K562 (cell line): ENCODE data around the gene UROS. TPM values are rescaled to one million over a fixed set of nuclear protein-coding genes. Genes with fewer than 3 reads are reported as not detected.

Experiments used
- ATAC-seq: fragments of 200-7000 bp; cut with Tn5 transposase; 3 replicates; pipeline ENCODE4 v1.9.1; 2020; ENCODE audit warnings: moderate library complexity
- BruUV-seq: library from RNA; stranded (reverse); fragments of 400-500 nt; replicated peaks from 2 replicates; lab custom pipeline; 2021; lab: Mats Ljungman, UMichigan
- CTCF ChIA-PET: fragments of 300-600 bp; formaldehyde crosslinking; extraction: SDS; loops from one replicate; lab custom pipeline; 2021; ENCODE audit warnings: low intra/inter-chr PET ratio; lab: Yijun Ruan, JAX
- POLR2A ChIA-PET: fragments of 300-600, 350-650 bp; sonication (Branson Sonifier 250); formaldehyde crosslinking; extraction: SDS; loops from one replicate; lab custom pipeline; 2021; ENCODE audit warnings: antibody characterized with exemption, inconsistent platforms; lab: Yijun Ruan, JAX
- DNase-seq, 4 experiments: peaks; one replicate each; pipeline versions ENCODE4 v3.0.0 to v3.0.0-alpha.2; 2011 to 2018; ENCODE audit warnings: low spot score in 3 of 4, mixed read lengths in 3 of 4; ENCODE audit errors: extremely low read depth in 1 of 4
- FAIRE-seq: peaks from 2 replicates; lab custom pipeline; 2011; peaks lifted over from hg19 to GRCh38; lab: Jason Lieb, UNC
- H2AFZ ChIP-seq: 2 replicates; pipeline ENCODE4 v1.6.0; 2011; ENCODE audit warnings: low read depth, low read length, control low read depth, inconsistent platforms
- H3K27ac ChIP-seq: fragments of 200-600 bp; 3 replicates; pipeline ENCODE4 v1.8.0; 2011; ENCODE audit warnings: low read depth, mild to moderate bottlenecking, control low read depth, inconsistent platforms, low read length, moderate library complexity, mixed read lengths; ENCODE audit errors: extremely low read depth
- H3K27me3 ChIP-seq, 2 experiments: fragments of 300-600 bp in 1 of 2; 2 replicates in 1 of 2; 3 replicates in 1 of 2; pipeline versions ENCODE4 v1.6.0 to v1.8.0; 2011; ENCODE audit warnings: inconsistent platforms in 2 of 2, low read length in 2 of 2, mild to moderate bottlenecking in 1 of 2, mixed read lengths in 1 of 2, moderate library complexity in 1 of 2; ENCODE audit not compliant: control insufficient read depth in 2 of 2, insufficient read depth in 2 of 2
- H3K36me3 ChIP-seq: fragments of 300-600 bp; 3 replicates; pipeline ENCODE4 v1.8.0; 2011; ENCODE audit warnings: mild to moderate bottlenecking, low read length, inconsistent platforms; ENCODE audit not compliant: control insufficient read depth, insufficient read depth
- H3K4me1 ChIP-seq, 2 experiments: fragments of 200-600 bp in 1 of 2; replicated peaks in 1 of 2; 2 replicates in 1 of 2; 3 replicates in 1 of 2; pipeline versions ENCODE4 v1.5.1 to v1.8.0; 2011; ENCODE audit warnings: inconsistent platforms in 2 of 2, low read length in 2 of 2, mild to moderate bottlenecking in 1 of 2, mixed read lengths in 1 of 2, moderate library complexity in 1 of 2; ENCODE audit not compliant: control insufficient read depth in 2 of 2, insufficient read depth in 2 of 2
- H3K4me2 ChIP-seq: 2 replicates; pipeline ENCODE4 v1.6.1; 2011; ENCODE audit warnings: low read length, control low read depth, inconsistent platforms, mixed read lengths; ENCODE audit not compliant: insufficient read depth
- H3K4me3 ChIP-seq: fragments of 200-600 bp; sonication (generic), shearing (Covaris generic); 2 replicates; pipeline ENCODE4 v1.5.1; 2016; ENCODE audit warnings: control low read depth, inconsistent platforms
- H3K79me2 ChIP-seq: fragments of 200-600 bp; 3 replicates; pipeline ENCODE4 v1.8.0; 2011; ENCODE audit warnings: low read length, inconsistent platforms; ENCODE audit not compliant: control insufficient read depth, insufficient read depth
- H3K9ac ChIP-seq, 2 experiments: 2 replicates each; pipeline versions ENCODE4 v1.6.0 to v1.6.1; 2011; ENCODE audit warnings: low read depth in 2 of 2, low read length in 2 of 2, control low read depth in 1 of 2, inconsistent platforms in 1 of 2, mild to moderate bottlenecking in 1 of 2, mixed read lengths in 1 of 2; ENCODE audit not compliant: insufficient read depth in 1 of 2
- H3K9me1 ChIP-seq: one replicate; pipeline ENCODE4 v1.6.0; 2011; ENCODE audit warnings: inconsistent platforms, mild to moderate bottlenecking, low read length, moderate library complexity; ENCODE audit not compliant: control insufficient read depth, insufficient read depth
- H3K9me3 ChIP-seq: replicated peaks from 2 replicates; pipeline ENCODE4 v1.5.1; 2011; ENCODE audit warnings: low read depth, low read length, inconsistent platforms; ENCODE audit not compliant: control insufficient read depth, insufficient read depth
- H4K20me1 ChIP-seq: replicated peaks from 2 replicates; pipeline ENCODE4 v1.6.1; 2011; ENCODE audit warnings: low read length, inconsistent platforms, mixed read lengths; ENCODE audit not compliant: control insufficient read depth, insufficient read depth
- HSF4 ChIP-seq: fragments of 250-450 bp; sonication (Bioruptor Pico); IDR thresholded peaks from 2 replicates; pipeline ENCODE4 v2.1.2; 2022; ENCODE audit warnings: mild to moderate bottlenecking, moderate library complexity, borderline replicate concordance
- NFIC ChIP-seq: fragments of 450-650 bp; IDR thresholded peaks from 2 replicates; pipeline ENCODE4 v1.6.1; 2017; ENCODE audit warnings: mild to moderate bottlenecking, inconsistent platforms
- YY1 ChIP-seq, 3 experiments: IDR thresholded peaks; 2 replicates each; pipeline ENCODE4 v1.6.1; 2011; ENCODE audit warnings: low read length in 2 of 3, mild to moderate bottlenecking in 2 of 3, moderate library complexity in 2 of 3, borderline replicate concordance in 1 of 3, control low read depth in 1 of 3, low read depth in 1 of 3; ENCODE audit not compliant: insufficient read depth in 3 of 3, insufficient replicate concordance in 2 of 3, control insufficient read depth in 1 of 3, insufficient read length in 1 of 3; ENCODE audit errors: extremely low read depth in 1 of 3
- ZNF354B ChIP-seq: fragments of 250-450 bp; sonication (Bioruptor Pico); IDR thresholded peaks from 2 replicates; pipeline ENCODE4 v1.4.0; 2020
- WGBS: fragments of 100-300 bp; shearing (Covaris generic); methylation state at CpG from one replicate; pipeline ENCODE4 v1.1.6; 2016; ENCODE audit warnings: low coverage, mixed read lengths; ENCODE audit not compliant: insufficient coverage; ENCODE audit errors: missing lambda C conversion rate; 5-methylcytosine and 5-hydroxymethylcytosine counted together
- in situ Hi-C: fragments of 300-500 bp; cut with MboI; formaldehyde crosslinking; loops from 4 replicates; pipeline ENCODE4 v1.15.0; 2018; ENCODE audit warnings: inconsistent platforms, mixed read lengths
- intact Hi-C: fragments of 100-400 bp; cut with micrococcal nuclease; formaldehyde crosslinking; loops from 2 replicates; pipeline ENCODE4 v1.14.2; 2022
- polyA plus RNA-seq, 8 experiments: library from polyadenylated mRNA; depleted of rRNA in 4 of 8; stranded (reverse) in 5 of 8; unstranded in 3 of 8; fragments of >200 nt; fragmentation: Nextera tagmentation in 2 of 8; fragmentation: Illumina TruSeq in 1 of 8; extraction: Ambion mirVana in 2 of 8; extraction: Trizol in 1 of 8; gene quantifications; 2 replicates each; pipeline versions ENCODE4 v1.2.1 to v1.2.3, GENCODE V29; 2011 to 2014; ENCODE audit warnings: inconsistent platforms in 1 of 8, missing spikeins in 1 of 8
- total RNA-seq, 7 experiments: library from RNA; depleted of rRNA in 6 of 7; stranded (reverse); fragments of >200 nt in 6 of 7; fragmentation: Illumina TruSeq in 2 of 7; extraction: Trizol in 2 of 7; gene quantifications; 2 replicates each; pipeline versions ENCODE4 v1.2.1 to v1.2.3, GENCODE V29; 2011 to 2021; ENCODE audit warnings: low replicate concordance in 1 of 7

Gene UROS
- total and polyA plus RNA-seq, 9 of the 15 experiments (the other 6 are each of a cell fraction or from before 2014, with no cell fraction given), result 6.4 to 39.1 (median 32.3) TPM

DNA sequence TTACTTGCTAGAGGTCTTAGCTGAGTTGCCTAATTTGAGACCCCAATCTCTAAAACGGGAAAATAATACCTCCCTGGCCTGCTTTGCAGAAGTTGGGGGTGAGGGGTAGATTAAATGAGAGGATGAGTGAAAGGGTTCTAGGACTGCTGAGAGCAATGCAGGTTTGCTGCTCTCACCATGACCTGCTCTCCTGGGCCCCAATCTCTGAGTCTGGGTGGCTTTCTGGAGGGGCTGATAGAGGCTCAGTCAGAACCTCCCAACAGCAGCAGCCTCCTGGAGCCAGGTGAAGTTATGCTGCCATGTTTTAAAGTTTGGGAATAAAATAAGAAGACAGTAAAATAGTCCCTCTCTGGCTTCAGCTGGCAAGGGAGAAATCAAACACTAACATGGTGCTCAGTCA lies 7.3 kb downstream of the UROS start (continued):
- TF ChIP-seq HSF4 (CRISPR knock-in tag) (no peak), YY1 (IDR thresholded peaks at IDR 0.05; ENCODE audit: borderline replicate concordance in 1 of 3, control insufficient read depth in 1 of 3, extremely low read depth in 1 of 3, insufficient read depth in 3 of 3, insufficient read length in 1 of 3, insufficient replicate concordance in 2 of 3, low read depth in 1 of 3, low read length in 2 of 3) (peak in 1 of 3 experiments; percentile 17)

DNA sequence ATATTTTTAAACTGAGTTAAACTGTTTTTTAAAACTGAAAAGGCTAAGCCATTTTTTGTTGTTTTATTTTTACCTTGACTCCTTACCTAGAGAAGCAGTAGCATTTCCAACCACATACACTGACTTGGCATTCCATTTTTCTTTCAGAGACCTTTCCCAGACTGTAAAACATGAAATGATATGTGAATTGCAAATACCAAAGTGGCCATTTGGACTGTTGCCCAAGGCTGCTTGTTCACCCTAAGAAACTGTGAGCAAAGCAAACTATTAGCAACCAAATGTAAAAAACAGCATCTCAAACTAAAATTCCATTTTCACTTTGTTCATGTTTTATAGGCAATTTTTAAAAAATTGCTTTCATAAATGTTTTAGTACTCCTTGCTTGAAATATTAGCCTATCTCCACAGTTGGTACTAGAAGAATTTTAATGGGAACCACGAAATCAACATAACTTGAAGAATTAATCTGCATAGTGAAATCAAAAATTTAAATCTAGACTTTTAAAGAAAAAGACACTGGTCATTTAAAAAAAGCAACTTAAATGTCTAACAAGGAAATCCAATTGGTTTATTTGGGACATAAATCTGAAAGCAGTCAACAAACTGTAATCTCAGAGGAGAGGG lies 10.8 kb downstream of the UROS start:
- WGBS, result 57% methylated on average over 1 of the region's 1 CpG
- BruUV-seq, result no TSS peak
- H3K9ac ChIP-seq, result no peak overlapping the region
- CTCF ChIA-PET, result no interaction called here
- TF ChIP-seq ZNF354B (CRISPR knock-in tag), result no peak
- 0 out of 2 replicates have a peak, but pooled peaks have one; percentile 7 for TF ChIP-seq NFIC
- FAIRE-seq, result peak; percentile 59
- POLR2A ChIA-PET, result no interaction called here
- in situ Hi-C loops (no loop called here), intact Hi-C loops (no loop called here)
- no peak for DNase-seq
- H4K20me1 ChIP-seq, result no peaks in the 10 kb centered on the region
- H3K9me3 ChIP-seq, result no peaks in the 10 kb centered on the region
- H3K27me3 ChIP-seq, result no peaks in the 10 kb centered on the region
- peaks cover 0 to 27% of the 10 kb centered on the region in 2 experiments; a peak in 4 of 5 replicates for H3K4me1 ChIP-seq
- H3K27ac ChIP-seq, result no peak overlapping the region
- H2AFZ ChIP-seq, result no peak overlapping the region
- H3K36me3 ChIP-seq, result peaks cover 41% of the 10 kb centered on the region
- ATAC-seq, result no peak
- no peak overlapping the region for H3K4me3 ChIP-seq
- peaks cover 38% of the 10 kb centered on the region for H3K79me2 ChIP-seq
- H3K9me1 ChIP-seq, result no peaks in the 10 kb centered on the region
- H3K4me2 ChIP-seq, result no peak overlapping the region
